ENCODE results near the gene POLR1H. TPM values are rescaled to one million over a fixed set of nuclear protein-coding genes. Genes with fewer than 3 reads are reported as not detected.

POLR1H gene
- total RNA-seq, 1 experiment from 2014 or later = 40.0 TPM

GRCh38 chr6:30077218-30077617 lies 16.2 kb downstream of the POLR1H start:
- Histone ChIP-seq H3K36me3 (ENCODE audit: low read depth, low read length) (no peaks in the 10 kb centered on the region), H3K79me2 (ENCODE audit: low read length) (no peaks in the 10 kb centered on the region; the same call in 1 of the 2 replicates), H3K9ac (ENCODE audit: low read length) (no peak overlapping the region), H3K9me2 (replicated peaks; ENCODE audit: low read length) (no peaks in the 10 kb centered on the region), H3K4me2 (ENCODE audit: low read length) (no peak overlapping the region), H3K27me3 (ENCODE audit: low read length) (0 out of 2 replicates have a peak, but pooled peaks cover 3% of the 10 kb centered on the region), H2AFZ (ENCODE audit: low read length) (no peak overlapping the region), H3K4me3 (ENCODE audit: low read length) (no peak overlapping the region), H4K20me1 (ENCODE audit: low read length) (no peaks in the 10 kb centered on the region), H3K9me3 (ENCODE audit: low read length) (no peaks in the 10 kb centered on the region), H3K27ac (ENCODE audit: low read length) (no peak overlapping the region), H3K4me1 (ENCODE audit: insufficient read depth, low read length) (peaks cover 40% of the 10 kb centered on the region), H3F3A (ENCODE audit: low read length, unreplicated experiment) (no peaks in the 10 kb centered on the region)
- ATAC-seq (no peak), DNase-seq (no peak)
- intact Hi-C loops (cut with micrococcal nuclease) = no loop called here
- ChIA-PET CTCF (no interaction called here), POLR2A (ENCODE audit: unreplicated experiment) (no interaction called here)
- TF ChIP-seq, protein P1, sequence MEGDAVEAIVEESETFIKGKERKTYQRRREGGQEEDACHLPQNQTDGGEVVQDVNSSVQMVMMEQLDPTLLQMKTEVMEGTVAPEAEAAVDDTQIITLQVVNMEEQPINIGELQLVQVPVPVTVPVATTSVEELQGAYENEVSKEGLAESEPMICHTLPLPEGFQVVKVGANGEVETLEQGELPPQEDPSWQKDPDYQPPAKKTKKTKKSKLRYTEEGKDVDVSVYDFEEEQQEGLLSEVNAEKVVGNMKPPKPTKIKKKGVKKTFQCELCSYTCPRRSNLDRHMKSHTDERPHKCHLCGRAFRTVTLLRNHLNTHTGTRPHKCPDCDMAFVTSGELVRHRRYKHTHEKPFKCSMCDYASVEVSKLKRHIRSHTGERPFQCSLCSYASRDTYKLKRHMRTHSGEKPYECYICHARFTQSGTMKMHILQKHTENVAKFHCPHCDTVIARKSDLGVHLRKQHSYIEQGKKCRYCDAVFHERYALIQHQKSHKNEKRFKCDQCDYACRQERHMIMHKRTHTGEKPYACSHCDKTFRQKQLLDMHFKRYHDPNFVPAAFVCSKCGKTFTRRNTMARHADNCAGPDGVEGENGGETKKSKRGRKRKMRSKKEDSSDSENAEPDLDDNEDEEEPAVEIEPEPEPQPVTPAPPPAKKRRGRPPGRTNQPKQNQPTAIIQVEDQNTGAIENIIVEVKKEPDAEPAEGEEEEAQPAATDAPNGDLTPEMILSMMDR (conservative IDR thresholded peaks at IDR 0.05; ENCODE audit: low read depth, low read length) = no peak
- no peak for TF ChIP-seq EZH2phosphoT487 (IDR thresholded peaks at IDR 0.05; ENCODE audit: borderline replicate concordance, low read length)
- TF ChIP-seq EZH2 (IDR thresholded peaks at IDR 0.05; ENCODE audit: low read length, unreplicated experiment) = no peak
- BruUV-seq (replicated peaks) = no TSS peak

DNA sequence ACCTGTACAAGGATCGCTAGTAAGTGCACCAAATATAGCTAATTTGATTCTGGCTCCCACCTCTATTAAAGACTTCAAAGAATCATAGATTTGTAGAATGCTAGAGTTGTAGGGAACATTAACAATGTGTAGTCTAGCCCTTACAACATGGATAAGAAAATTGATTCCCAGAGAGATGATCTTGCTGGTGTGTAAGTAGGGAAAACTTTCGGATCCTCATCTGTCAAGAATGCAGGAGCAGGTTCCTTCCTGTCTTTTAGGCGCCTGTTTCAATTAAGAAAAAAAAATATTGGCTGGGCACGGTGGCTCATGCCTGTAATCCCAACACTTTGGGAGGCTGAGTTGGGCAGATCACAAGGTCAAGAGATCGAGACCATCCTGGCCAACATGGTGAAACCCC lies 26.8 kb downstream of the POLR1H start:
- Histone ChIP-seq H3K27me3 (ENCODE audit: low read length) (no peaks in the 10 kb centered on the region), H3K36me3 (ENCODE audit: low read depth, low read length) (no peaks in the 10 kb centered on the region), H3K79me2 (ENCODE audit: low read length) (no peaks in the 10 kb centered on the region), H3K4me1 (ENCODE audit: insufficient read depth, low read length) (peaks cover 8% of the 10 kb centered on the region; the same call in 1 of the 2 replicates), H3K4me3 (ENCODE audit: low read length) (no peak overlapping the region), H3K9ac (ENCODE audit: low read length) (no peak overlapping the region), H3K4me2 (ENCODE audit: low read length) (no peak overlapping the region), H3K9me3 (ENCODE audit: low read length) (no peaks in the 10 kb centered on the region), H3K9me2 (replicated peaks; ENCODE audit: low read length) (no peaks in the 10 kb centered on the region), H2AFZ (ENCODE audit: low read length) (no peak overlapping the region), H4K20me1 (ENCODE audit: low read length) (no peaks in the 10 kb centered on the region), H3K27ac (ENCODE audit: low read length) (no peak overlapping the region), H3F3A (ENCODE audit: low read length, unreplicated experiment) (no peaks in the 10 kb centered on the region)
- CTCF ChIA-PET = no interaction called here
- ATAC-seq (no peak), DNase-seq (no peak)
- POLR2A ChIA-PET (ENCODE audit: unreplicated experiment) = no interaction called here
- no TSS peak for BruUV-seq (replicated peaks)
- intact Hi-C loops (cut with micrococcal nuclease) = no loop called here
- TF ChIP-seq EZH2 (IDR thresholded peaks at IDR 0.05; ENCODE audit: low read length, unreplicated experiment) = no peak
- no peak for TF ChIP-seq EZH2phosphoT487 (IDR thresholded peaks at IDR 0.05; ENCODE audit: borderline replicate concordance, low read length)

GRCh38 chr6:30091577-30092381 lies 30.7 kb downstream of the POLR1H start:
- no peaks in the 10 kb centered on the region for H3K9me2 ChIP-seq (replicated peaks; ENCODE audit: low read length)
- H3K4me3 ChIP-seq (ENCODE audit: low read length) = no peak overlapping the region
- peak; percentile 41 for ATAC-seq
- intact Hi-C loops (cut with micrococcal nuclease) = no loop called here
- CTCF ChIA-PET = no interaction called here
- no peaks in the 10 kb centered on the region for H3K9me3 ChIP-seq (ENCODE audit: low read length)
- DNase-seq = peak; percentile 58
- no peaks in the 10 kb centered on the region for H4K20me1 ChIP-seq (ENCODE audit: low read length)
- H2AFZ ChIP-seq (ENCODE audit: low read length) = peak overlapping the region; percentile 51
- no peak overlapping the region for H3K27ac ChIP-seq (ENCODE audit: low read length)
- H3K36me3 ChIP-seq (ENCODE audit: low read depth, low read length) = no peaks in the 10 kb centered on the region
- no peaks in the 10 kb centered on the region for H3F3A ChIP-seq (ENCODE audit: low read length, unreplicated experiment)
- BruUV-seq (replicated peaks) = no TSS peak
- H3K79me2 ChIP-seq (ENCODE audit: low read length) = no peaks in the 10 kb centered on the region
- POLR2A ChIA-PET (ENCODE audit: unreplicated experiment) = no interaction called here
- no peak overlapping the region for H3K9ac ChIP-seq (ENCODE audit: low read length)
- no peaks in the 10 kb centered on the region for H3K27me3 ChIP-seq (ENCODE audit: low read length)
- no peak overlapping the region for H3K4me2 ChIP-seq (ENCODE audit: low read length)
- TF ChIP-seq, protein P1 (conservative IDR thresholded peaks at IDR 0.05; ENCODE audit: low read depth, low read length) = no peak
- TF ChIP-seq EZH2 (IDR thresholded peaks at IDR 0.05; ENCODE audit: low read length, unreplicated experiment) = no peak
- TF ChIP-seq EZH2phosphoT487 (IDR thresholded peaks at IDR 0.05; ENCODE audit: borderline replicate concordance, low read length) = no peak
- H3K4me1 ChIP-seq (ENCODE audit: insufficient read depth, low read length) = peaks cover 22% of the 10 kb centered on the region

Data from PC-3 (cell line).